Esophagus muscularis mucosa (tissue), 2 donors: ENCODE measurements around the gene AFF3.

Experiments
- EP300 ChIP-seq: sonication (generic); formaldehyde crosslinking; IDR thresholded peaks from one replicate; pipeline ENCODE4 v1.6.1; 2017; ENCODE audit warnings: antibody characterized with exemption
- POLR2A ChIP-seq: fragments of 450-650 bp; IDR thresholded peaks from one replicate; pipeline ENCODE4 v1.6.1; 2017; ENCODE audit warnings: antibody characterized with exemption, moderate library complexity, mild to moderate bottlenecking, low read depth

DNA sequence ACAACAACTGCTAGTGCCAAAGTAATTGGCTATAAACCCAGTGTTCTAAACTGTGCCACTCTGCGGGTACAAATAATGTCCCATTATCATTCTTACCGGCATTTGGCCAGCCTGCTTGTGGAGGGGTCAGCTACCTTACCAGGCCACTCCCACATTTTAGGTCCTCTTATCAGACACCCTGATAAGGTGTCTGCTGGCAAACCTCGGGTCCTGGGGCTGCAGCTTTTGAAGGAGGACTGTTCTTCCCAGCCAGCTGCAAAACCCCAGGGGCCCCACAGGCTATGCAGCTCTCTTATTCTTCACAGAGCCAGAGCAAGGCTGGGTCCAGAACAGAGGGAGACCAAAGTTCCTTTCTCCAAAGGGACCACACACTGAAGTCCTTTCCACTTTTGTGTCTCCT lies 394.5 kb downstream of the AFF3 start:
- TF ChIP-seq POLR2A, result no peak
- no peak for TF ChIP-seq EP300
